GF-D8 (cell line): Measurements from ENCODE around the gene CAMKMT.

ENCODE experiments used
- DNase-seq: peaks from one replicate; lab custom pipeline; 2025; lab: John Stamatoyannopoulos, UW

CAMKMT gene

GRCh38 chr2:44689516-44689915 is 327.8 kb downstream of the CAMKMT start:
- DNase-seq, result no peak

- no peak for DNase-seq
These were observed 329.5 kb downstream of the CAMKMT start for GRCh38 chr2:44691174-44691785.

GRCh38 chr2:44692821-44693220 is 331.1 kb downstream of the CAMKMT start:
- no peak for DNase-seq

GRCh38 chr2:44700824-44701223 is 339.1 kb downstream of the CAMKMT start:
- DNase-seq, result no peak

- no peak for DNase-seq
These were observed 343.6 kb downstream of the CAMKMT start for GRCh38 chr2:44705356-44705755.

- DNase-seq, result no peak
These were observed 344.2 kb downstream of the CAMKMT start for GRCh38 chr2:44705876-44706480.

GRCh38 chr2:44706681-44707553 is 345.2 kb downstream of the CAMKMT start:
- no peak for DNase-seq

- DNase-seq, result peak; percentile 11
These were observed 346.4 kb downstream of the CAMKMT start for GRCh38 chr2:44707945-44708660.

- no peak for DNase-seq
These were observed 346.9 kb downstream of the CAMKMT start for GRCh38 chr2:44708661-44709000.

- no peak for DNase-seq
These were observed 351.4 kb downstream of the CAMKMT start for GRCh38 chr2:44713170-44713569.

GRCh38 chr2:44715671-44716081 is 353.9 kb downstream of the CAMKMT start:
- DNase-seq, result no peak

GRCh38 chr2:44716131-44716530 is 354.4 kb downstream of the CAMKMT start:
- no peak for DNase-seq

GRCh38 chr2:44718431-44718830 is 356.7 kb downstream of the CAMKMT start:
- no peak for DNase-seq

- DNase-seq, result no peak
These were observed 357.8 kb downstream of the CAMKMT start for GRCh38 chr2:44719562-44719961.

- DNase-seq, result no peak
These were observed 360.4 kb downstream of the CAMKMT start for GRCh38 chr2:44722026-44722625.

GRCh38 chr2:44723921-44724320 is 362.2 kb downstream of the CAMKMT start:
- DNase-seq, result no peak

GRCh38 chr2:44730593-44730992 is 368.8 kb downstream of the CAMKMT start:
- no peak for DNase-seq

GRCh38 chr2:44731505-44731904 is 369.8 kb downstream of the CAMKMT start:
- DNase-seq, result no peak

GRCh38 chr2:44736270-44736942 is 374.7 kb downstream of the CAMKMT start:
- no peak for DNase-seq

- no peak for DNase-seq
These were observed 378.9 kb downstream of the CAMKMT start for GRCh38 chr2:44740678-44741077.

GRCh38 chr2:44741507-44741906 is 379.8 kb downstream of the CAMKMT start:
- DNase-seq, result no peak

- DNase-seq, result no peak
These were observed 380.3 kb downstream of the CAMKMT start for GRCh38 chr2:44742057-44742456.
